GM12878 (cell line): Measurements from ENCODE around the gene CDR2. TPM values are rescaled to one million over a fixed set of nuclear protein-coding genes. Genes with fewer than 3 reads are reported as not detected.

Experiments
- FOXM1 ChIP-seq: IDR thresholded peaks from 2 replicates; pipeline ENCODE4 v1.6.1; 2012; ENCODE audit warnings: low read depth, mild to moderate bottlenecking, inconsistent platforms, low read length, moderate library complexity
- HDAC6 ChIP-seq: fragments of 200-600 bp; sonication (generic); IDR thresholded peaks from one replicate; pipeline ENCODE4 v1.8.0; 2017; ENCODE audit warnings: antibody characterized with exemption; ENCODE audit not compliant: unreplicated experiment
- PRDM15 ChIP-seq: fragments of 450-650 bp; formaldehyde crosslinking; IDR thresholded peaks from 2 replicates; pipeline ENCODE4 v1.4.0; 2020; ENCODE audit warnings: mild to moderate bottlenecking, moderate library complexity
- RCOR1 ChIP-seq: conservative IDR thresholded peaks from 2 replicates; pipeline ENCODE4 v1.6.1; 2012; ENCODE audit warnings: low read depth, low read length, improper control_type of control experiment
- TCF3 ChIP-seq: IDR thresholded peaks from 2 replicates; pipeline ENCODE4 v1.6.1; 2012; ENCODE audit warnings: low read depth, mild to moderate bottlenecking, low read length, borderline replicate concordance; ENCODE audit not compliant: insufficient read depth
- ZNF622 ChIP-seq: fragments of 450-650 bp; IDR thresholded peaks from 2 replicates; pipeline ENCODE4 v1.6.1; 2017; ENCODE audit warnings: mild to moderate bottlenecking, inconsistent platforms
- polyA plus RNA-seq, 11 experiments: library from polyadenylated mRNA; depleted of rRNA in 4 of 11; unstranded in 6 of 11; stranded (reverse) in 5 of 11; fragments of >200 nt; fragmentation: Nextera tagmentation in 4 of 11; fragmentation: Illumina TruSeq in 1 of 11; extraction: Ambion mirVana in 4 of 11; extraction: Trizol in 1 of 11; gene quantifications; 1 replicate in 1 of 11; 2 replicates in 10 of 11; pipeline versions ENCODE4 v1.2.1 to v1.2.3, GENCODE V29; 2011 to 2016; ENCODE audit warnings: inconsistent platforms in 2 of 11, missing spikeins in 2 of 11, low read depth in 1 of 11
- total RNA-seq, 4 experiments: library from RNA; depleted of rRNA in 3 of 4; stranded (reverse); fragments of >200 nt in 3 of 4; fragmentation: Illumina TruSeq in 1 of 4; extraction: Trizol in 1 of 4; gene quantifications; 2 replicates each; pipeline versions ENCODE4 v1.2.1 to v1.2.3, GENCODE V29; 2013 to 2021
- TF ChIP-seq, protein P1 (sequence below): IDR thresholded peaks from 2 replicates; pipeline ENCODE4 v1.6.1; 2012; ENCODE audit warnings: improper control_type of control experiment, low read depth, low read length; ENCODE audit not compliant: insufficient replicate concordance

The CDR2 gene
- total and polyA plus RNA-seq, 10 of the 15 experiments (the other 5 are each of a cell fraction or from before 2014, with no cell fraction given), result 4.8 to 24.3 (median 19.2) TPM

DNA sequence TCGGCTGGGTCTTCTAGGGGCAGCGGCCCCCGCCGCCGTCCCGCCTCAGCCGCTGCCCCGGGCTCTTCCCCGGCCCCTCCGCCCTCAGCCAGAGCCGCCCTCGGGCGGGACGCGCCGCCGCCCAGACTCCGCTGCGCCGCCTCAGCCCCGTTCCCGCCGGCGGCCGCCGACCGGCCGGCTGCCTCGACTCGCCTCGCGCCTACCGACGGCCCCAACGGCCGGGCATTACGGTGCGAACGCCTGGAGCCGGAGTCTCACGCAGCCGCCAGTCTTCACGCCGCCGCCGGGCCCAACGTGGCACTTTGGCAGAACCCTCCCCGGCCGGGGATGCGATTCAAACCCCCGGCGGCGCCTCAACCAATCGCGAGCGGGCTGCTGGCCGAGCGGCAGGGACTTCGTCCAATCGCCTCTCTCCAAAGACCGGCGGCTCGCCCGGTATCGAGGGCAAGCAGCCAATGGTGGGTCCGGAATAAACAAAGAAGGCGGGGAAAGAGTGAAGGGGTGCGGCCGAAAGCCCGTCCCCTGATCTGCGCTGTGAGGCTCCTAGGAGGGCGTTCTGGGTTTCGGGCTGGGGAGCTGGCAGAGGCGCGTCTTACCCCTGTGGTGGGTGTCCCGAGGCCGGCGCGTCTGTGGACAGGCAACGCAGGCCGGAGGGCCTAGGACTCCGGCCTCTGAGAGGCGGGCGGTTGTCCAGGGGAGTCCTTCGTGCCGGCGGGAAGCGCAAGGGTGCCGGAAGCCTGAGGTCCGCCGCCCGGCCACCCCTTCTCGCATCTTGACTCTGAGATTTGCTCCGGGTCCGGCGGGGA is at the start of gene CDR2 (continued):
- TF ChIP-seq FOXM1, result no peak
- no peak for TF ChIP-seq HDAC6
- no peak for TF ChIP-seq ZNF622
- no peak for TF ChIP-seq PRDM15 (CRISPR knock-in tag)
- TF ChIP-seq RCOR1, result no peak
- TF ChIP-seq TCF3, result 0 out of 2 replicates have a peak, but pooled peaks have one; percentile 44
- TF ChIP-seq, protein P1, sequence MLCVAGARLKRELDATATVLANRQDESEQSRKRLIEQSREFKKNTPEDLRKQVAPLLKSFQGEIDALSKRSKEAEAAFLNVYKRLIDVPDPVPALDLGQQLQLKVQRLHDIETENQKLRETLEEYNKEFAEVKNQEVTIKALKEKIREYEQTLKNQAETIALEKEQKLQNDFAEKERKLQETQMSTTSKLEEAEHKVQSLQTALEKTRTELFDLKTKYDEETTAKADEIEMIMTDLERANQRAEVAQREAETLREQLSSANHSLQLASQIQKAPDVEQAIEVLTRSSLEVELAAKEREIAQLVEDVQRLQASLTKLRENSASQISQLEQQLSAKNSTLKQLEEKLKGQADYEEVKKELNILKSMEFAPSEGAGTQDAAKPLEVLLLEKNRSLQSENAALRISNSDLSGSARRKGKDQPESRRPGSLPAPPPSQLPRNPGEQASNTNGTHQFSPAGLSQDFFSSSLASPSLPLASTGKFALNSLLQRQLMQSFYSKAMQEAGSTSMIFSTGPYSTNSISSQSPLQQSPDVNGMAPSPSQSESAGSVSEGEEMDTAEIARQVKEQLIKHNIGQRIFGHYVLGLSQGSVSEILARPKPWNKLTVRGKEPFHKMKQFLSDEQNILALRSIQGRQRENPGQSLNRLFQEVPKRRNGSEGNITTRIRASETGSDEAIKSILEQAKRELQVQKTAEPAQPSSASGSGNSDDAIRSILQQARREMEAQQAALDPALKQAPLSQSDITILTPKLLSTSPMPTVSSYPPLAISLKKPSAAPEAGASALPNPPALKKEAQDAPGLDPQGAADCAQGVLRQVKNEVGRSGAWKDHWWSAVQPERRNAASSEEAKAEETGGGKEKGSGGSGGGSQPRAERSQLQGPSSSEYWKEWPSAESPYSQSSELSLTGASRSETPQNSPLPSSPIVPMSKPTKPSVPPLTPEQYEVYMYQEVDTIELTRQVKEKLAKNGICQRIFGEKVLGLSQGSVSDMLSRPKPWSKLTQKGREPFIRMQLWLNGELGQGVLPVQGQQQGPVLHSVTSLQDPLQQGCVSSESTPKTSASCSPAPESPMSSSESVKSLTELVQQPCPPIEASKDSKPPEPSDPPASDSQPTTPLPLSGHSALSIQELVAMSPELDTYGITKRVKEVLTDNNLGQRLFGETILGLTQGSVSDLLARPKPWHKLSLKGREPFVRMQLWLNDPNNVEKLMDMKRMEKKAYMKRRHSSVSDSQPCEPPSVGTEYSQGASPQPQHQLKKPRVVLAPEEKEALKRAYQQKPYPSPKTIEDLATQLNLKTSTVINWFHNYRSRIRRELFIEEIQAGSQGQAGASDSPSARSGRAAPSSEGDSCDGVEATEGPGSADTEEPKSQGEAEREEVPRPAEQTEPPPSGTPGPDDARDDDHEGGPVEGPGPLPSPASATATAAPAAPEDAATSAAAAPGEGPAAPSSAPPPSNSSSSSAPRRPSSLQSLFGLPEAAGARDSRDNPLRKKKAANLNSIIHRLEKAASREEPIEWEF, result no peak
